Stimulated activated CD4-positive, alpha-beta T cell treated with anti-CD3 and anti-CD28 coated beads, Interleukin-15, amount 100 ng/mL, for 24 hours (primary cell): ENCODE results near the gene CACHD1.
A peak's percentile ranks its signal among the peaks of the same experiment; 100 is the strongest.
"Not testable (repeated sequence)": the region's sequence is repeated elsewhere in the genome, so short reads cannot be mapped to it uniquely, and the experiment has no call there.

Experiments
- DNase-seq: peaks from one replicate; pipeline ENCODE4 v3.0.0-alpha.2; 2020

The CACHD1 gene

DNA sequence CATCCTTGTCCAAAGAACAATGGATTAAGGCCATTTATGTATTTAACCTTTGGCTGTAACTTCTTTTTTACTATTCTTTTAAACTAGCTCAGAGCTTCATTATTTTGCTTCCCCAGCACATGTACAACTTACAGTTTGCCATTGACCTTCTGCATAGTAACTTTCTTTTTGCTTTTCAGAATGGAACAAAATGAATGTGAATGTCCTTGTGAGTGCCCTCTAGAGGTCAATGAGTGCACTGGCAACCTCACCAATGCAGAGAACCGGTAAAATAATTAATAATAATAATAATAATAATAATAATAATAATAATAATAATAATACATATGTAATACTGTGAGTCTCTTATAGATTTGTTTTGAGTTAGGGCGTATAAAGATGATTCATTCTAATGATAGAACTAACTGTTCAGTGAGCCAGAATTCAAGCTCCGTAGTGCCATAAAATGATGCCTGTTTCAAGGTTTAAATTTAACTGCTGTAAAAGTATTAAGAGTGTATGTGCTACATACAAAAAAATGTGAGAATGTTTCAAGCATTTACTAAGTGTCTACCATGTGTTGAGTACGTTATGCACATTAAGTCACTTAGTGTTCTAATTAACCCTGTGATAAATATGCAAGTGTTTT lies 205.9 kb downstream of the CACHD1 start:
- DNase-seq = no peak

DNA sequence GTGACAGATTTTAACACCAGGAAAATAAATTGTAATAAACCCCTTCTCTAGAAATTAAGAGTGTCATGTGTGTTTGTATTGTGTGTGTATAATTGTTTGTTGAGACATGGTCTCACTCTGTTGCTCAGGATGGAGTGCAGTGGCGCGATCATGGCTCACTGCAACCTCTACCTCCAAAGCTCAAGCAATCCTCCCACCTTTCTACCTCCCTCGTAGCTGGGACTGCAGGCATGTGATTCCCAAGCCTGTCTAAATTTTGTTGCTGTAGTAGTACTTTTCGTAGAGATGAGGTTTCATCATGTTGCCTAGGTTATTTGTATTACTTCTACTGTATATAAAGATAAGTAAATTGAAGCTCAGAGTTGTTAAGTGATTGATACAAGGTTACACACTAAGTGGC lies 206.5 kb downstream of the CACHD1 start:
- DNase-seq = no peak

DNA sequence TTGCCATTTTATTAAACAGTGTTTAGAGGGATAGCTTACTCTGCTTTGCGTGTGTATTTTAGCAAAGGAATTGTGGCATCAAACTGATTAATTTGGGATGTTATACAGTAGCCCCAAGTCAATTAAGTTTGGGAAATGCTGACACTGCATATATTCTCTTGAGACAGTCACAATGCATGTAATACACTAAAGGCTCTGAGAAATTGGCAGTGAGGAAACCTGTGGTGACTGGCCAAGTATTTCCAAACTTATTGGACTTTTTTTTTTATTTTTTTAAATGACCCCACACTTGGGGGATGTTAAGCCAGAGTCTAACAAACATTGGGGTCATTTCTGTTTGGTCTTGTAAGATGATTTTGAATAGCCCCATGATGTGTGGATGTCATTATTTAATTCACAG lies 207.6 kb downstream of the CACHD1 start:
- DNase-seq = no peak

DNA sequence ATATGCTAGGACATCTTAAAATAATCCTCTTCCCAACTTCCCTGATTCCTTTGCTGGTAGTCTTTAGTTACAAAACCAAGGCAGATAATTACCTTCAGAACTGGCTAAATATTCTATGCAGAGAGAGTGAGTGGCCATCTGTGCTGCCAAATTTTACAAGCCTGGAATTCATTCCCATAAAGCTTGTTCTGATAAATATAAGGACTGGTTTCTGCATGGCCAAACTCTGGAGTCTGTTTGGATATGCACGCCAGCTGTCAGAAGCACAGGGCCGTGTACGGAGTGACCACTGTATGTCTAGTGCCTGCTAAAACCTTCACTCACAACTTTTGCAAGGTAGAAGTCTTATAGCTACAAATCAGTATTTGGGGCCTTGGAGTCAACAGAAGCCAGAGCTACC lies 208.4 kb downstream of the CACHD1 start:
- no peak for DNase-seq

DNA sequence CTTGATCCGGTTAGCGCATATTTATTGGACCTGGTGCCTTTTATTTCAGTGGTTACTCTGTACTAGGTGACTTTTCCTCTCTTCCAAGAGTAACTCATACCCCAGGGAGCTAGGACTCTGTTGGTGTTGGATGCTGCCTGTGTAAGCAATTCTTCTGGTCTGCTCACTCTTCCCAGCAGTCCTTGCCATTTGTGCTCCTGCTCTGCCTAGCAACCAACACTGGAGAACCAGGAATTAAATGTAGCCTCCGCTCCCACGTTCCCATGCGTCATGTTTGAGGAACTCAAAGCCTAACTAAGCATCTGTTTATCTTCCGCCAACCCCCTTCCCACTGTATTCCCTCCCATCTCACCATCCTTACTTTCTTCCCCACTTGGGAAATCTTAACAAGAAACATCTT lies 209.2 kb downstream of the CACHD1 start:
- DNase-seq = no peak

DNA sequence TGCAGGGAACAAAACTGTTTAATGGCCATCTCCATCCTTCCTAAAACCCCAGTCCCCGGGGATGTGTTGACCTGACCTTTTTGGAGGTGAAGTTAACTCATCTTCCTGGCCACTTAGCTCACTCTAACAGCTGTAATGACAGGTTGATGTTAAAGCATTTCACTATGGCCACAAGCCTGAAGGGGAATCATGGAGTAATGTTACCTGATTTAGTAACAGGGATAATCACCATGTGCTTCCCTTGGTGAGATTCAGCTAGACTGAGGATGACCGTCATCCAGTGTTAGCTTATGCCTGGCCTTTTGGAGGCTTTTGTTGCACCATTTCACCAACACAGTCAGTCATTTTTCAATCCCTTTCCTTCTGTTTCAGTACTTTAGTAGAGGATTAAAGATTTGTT lies 210.7 kb downstream of the CACHD1 start:
- DNase-seq = no peak

DNA sequence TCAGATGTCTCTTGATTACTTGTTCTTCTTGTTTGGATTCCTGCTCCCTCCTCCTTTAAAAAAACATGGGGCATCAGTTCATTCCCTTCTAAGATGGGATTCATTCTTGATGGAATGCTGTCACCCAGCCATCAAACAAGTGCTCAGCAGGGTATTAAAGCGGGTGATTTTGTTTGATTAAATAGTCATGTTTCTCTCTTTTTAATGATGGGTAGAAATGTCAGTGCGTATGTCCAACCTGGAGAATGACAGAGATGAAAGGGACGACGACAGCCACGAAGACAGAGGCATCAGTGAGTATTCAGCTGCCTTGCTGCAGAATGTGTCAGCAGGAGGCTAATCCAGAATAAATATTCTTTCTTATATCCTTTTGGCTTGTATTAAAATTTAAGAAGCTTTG lies 211.1 kb downstream of the CACHD1 start:
- DNase-seq = no peak

DNA sequence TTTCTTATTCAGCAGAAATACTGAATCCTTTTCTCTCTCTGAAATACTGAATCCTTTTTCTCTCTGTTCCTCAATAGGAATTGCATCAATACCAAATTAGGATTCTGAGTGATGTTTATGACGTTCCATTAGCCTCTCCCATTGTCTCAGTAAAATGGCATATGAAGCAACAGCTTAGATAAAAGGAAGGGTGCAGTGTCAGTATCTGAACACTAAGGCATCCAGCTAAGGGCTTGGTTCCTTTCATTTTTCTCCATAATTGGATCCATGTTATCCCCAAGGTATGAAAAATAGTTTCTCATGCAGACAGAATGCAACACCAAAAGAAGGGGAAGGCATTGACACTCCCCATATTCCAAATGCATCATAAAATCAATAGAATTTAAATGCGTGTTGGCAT lies 213.5 kb downstream of the CACHD1 start:
- DNase-seq = no peak

DNA sequence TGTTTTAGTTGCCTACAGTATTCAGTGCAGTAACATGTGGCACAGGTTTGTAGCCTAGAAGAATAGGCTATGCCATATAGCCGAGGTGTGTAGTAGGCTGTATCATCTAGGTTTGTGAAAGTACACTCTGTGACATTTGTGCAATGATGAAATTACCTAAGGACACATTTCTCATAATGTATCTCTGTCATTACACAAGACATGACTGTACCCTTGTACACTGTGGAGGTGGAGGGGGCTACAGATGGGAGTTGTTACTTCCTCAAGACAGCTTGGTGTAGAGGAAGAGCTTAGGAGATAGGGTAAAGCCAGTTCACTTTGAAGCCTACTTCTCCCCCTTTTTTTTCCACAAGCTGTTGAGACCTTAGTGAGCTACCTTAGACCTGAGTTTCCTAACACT lies 215.3 kb downstream of the CACHD1 start:
- no peak for DNase-seq

DNA sequence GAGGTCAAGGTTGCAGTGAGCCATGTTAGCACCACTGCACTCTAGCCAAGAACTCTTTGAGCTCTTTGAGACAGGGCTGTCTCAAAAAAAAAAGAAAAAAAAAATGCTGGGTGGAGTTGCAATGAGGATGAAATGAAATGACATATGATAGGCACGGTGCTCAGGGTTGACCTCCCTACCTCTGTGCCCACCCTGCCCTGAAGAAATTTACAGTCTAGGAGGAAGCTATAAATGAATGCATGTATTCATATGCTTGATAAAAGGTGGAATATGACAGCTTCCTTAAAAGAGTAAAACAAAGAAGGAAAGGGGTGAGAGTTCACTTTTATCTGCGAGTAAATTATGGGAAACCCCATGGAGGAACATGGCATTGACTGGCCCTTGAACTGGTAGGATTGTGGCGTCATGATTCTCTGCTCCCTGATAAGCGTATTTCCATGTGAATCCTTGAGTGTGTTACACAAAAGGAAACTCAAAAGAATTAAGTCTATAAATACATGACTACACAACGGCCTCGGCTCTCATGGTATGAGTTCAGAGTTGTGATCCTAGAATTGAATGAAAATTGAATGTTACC lies 215.9 kb downstream of the CACHD1 start:
- DNase-seq = no peak

DNA sequence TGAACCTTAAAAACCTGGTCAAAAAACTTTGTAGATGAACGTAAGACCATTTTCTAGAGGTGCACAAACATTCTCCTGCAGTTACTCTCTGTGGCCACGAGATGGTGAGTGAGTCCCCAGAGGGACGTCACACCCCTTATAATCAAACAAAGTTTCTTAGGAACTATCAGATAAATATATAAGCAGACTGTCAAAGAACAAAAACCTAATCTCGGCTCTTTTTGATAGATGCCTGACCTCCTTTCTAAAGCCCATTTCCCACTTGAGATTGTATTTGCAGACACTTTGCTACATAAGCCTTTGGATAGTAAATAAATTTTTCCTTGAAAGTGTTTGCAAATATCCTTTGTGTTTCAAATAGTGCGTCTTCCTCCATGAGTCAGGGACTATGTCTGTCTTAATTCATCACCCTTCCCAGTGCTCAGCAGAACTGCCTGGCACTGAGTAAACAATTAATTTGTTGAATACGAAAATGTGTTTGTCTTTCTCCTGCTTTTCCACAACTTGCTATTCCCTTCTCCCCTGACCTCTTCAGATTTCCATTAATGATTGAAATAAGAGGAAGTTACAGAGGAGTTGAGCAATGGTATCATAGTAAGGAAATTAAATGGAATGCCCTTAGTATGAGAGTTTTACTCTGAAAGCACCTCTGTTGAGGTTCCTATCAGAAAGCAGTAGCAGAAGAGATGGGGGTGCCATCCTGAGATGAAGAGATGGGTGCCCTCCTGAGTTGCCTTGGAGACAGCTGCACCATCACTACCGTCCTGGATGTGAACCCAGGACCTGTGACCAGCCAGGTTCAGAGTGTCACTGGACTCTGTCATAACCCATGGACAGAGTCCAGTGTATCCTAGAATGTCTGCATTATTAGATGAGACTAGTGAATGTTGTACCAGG lies 217.1 kb downstream of the CACHD1 start:
- DNase-seq = peak; percentile 24

DNA sequence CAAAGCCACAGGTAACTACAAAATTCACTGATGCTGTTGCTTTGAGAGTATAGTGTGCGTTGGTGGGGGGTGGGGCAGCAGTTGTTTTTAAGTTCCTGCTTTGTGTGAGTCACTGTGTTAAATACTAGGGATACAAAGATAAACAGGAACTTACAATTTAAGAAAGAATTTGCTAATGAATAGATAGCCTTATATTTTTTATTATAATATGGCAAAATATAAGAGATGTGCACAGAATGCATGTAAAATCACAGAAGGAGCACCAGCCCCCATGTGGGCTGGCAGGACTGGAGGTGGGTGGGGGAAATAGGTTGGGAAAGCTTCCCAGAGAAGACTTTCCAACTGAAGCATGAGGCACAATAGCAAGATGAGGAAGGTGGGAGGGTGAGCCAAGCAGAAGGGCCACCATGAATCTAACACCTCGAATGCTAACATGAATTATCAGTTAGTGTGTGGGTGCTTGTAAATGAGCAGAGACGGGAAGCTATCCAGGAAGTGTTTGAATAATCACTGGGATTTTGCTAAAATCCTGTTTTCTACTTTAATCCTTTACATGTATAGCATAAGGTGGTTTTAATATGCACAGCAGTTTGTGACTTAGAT lies 217.9 kb downstream of the CACHD1 start:
- no peak for DNase-seq

DNA sequence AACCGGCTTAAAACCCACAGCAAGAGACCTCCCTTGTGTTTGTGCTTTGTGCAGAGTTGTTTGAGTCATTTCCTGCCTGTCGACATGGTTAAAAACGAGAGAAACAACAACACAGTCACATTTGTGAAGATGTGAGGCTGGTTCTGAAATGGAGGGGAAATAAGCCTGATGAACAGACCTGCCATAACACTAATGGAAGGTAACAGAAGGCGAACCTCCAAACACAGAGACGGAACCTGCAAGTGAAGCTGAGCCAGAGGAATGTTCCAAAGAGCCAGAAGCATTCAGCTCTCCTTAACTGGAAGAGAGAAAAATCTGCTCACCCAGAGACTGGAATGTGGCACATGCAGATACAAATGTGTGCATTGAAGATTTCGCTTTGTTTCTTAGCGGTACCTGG lies 221.7 kb downstream of the CACHD1 start:
- DNase-seq = no peak

DNA sequence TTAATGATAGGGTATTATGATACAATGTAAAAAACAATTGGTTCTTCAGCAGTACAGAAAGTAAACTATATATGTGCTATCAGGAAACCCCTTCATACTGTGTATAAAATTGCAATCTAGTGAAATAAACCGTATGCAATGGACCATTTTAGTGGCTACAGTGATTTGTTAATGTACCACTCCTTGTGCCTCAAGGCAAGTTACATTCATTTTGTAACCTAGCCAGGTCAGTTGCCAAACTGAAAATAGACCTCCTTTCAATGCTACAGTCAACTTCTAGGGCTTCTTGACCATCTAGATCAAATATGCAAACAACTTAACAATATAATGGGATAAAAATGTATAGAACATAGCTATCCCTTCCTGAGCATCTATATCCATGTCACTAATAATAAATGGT lies 223.0 kb downstream of the CACHD1 start:
- no peak for DNase-seq

DNA sequence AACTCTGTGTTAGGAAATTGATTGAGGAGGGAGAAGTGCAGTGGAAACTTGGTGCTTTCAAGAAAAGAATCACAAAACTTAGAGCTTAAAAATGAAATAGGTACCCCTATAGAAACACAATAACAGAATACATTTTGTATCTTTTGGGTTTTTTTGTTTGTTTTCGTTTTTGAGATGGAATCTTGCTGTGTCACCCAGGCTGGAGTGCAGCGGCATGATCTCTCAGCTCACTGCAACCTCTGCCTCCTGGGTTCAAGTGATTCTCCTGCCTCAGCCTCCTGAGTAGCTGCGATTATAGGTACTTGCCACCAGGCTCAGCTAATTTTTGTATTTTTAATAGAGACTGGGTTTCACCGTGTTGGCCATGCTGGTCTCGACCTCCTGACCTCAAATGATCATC lies 223.5 kb downstream of the CACHD1 start:
- no peak for DNase-seq

DNA sequence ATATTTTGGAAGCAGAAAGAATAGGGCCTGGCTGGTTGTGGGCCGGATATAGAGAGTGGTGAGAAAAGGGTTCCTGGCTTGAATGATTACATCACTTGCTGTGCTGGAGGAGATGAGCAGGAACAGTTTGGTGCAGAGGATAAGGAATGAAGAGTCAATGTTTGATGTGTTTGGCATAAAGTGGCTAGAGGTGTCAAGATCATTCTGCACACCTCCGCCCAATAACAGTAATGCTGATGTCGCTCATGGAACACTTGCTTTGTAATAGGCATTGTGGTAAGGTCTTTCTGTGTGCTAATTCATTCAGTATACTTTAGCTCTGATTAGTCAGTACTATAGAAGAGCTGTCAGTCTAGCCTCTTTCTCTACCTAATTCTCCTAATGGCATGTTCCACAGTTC lies 226.9 kb downstream of the CACHD1 start:
- no peak for DNase-seq

DNA sequence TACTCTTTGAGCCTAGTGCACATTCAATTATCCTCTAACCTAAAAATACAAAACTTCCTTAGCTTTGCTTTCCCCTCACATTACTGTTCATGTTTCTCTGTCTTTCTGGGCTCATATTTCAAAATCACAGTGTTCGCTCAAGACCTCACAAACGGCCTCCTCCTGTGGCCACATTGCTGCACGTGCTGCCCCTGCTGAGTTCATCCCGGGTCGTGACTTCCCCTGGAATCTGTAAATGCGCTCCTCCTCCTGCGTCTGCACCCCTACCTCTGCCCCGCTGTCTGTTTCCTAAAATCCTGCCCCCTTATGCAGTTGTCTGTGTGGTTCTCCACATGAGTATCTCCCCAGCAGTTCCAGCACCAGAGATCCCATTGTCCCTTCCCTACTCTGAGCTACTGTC lies 229.4 kb downstream of the CACHD1 start:
- no peak for DNase-seq

DNA sequence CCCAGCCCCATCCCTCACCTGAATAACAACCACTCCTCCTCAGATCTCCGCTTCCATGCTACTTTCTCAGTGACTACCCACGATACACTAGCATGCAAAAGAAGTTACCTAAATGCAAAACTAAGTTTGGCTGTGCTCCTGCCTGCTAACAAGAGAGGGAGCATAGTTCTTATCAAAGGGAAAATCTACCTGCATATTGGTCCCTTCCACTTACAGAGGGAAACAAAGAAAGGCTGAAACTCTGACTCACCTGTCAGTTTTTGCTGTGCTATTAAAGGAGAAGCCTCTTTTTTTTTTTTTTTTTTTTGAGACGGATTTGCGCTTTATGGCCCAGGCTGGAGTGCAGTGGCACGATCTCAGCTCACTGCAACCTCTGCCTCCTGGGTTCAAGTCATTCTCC lies 231.1 kb downstream of the CACHD1 start:
- no peak for DNase-seq

DNA sequence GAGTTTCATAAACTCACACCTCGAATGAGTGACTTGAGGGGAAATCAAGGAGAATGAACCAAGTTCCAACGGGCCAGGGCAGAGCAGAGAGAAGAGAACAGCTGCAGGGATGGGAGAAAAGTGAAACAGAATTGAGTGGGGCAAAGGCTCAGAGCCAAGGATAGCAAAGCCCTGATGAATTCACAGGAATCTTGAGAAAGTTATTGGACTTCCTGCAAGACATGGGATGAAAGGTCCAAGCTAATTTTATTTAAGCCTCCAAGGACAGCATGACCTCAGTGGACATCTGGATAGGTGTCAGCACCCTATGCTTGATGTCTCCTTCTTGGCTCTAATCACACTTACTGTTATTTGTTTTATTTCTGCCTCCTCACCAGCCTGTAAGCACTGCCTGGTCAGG lies 232.0 kb downstream of the CACHD1 start:
- no peak for DNase-seq

DNA sequence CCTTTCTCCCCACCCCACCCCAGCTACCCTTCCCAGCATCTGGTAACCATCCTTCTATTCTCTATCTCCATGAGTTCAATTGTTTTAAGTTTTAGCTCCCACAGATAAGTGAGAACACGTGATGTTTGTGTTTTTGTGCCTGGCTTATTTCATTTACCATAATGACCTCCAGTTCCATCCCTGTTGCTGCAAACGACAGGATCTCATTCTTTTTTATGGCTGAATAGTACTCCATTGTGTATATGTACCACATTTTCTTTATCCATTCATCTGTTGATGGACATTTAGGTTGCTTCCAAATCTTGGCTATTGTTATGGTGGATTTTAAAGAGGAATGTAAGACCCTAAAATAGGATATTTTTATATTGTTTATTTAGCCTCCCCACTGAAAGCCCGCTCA lies 232.7 kb downstream of the CACHD1 start:
- DNase-seq = not testable (repeated sequence)

DNA sequence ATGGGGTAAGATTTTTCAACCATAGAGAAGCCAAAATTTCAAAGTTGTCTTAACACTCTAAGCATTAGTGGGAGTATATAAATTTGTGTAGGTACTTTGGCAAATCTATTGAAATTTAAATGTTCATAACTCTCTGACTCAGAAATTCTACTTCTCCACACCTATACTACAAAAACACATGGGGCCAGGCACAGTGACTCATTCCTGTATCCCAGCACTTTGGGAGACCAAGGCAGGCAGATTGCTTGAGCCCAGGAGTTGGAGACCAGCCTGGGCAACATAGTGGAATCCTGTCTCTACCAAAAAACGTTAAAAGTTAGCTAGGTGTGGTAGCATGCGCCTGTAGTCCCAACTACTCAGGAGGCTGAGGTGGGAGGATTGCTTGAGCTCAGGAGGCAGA lies 233.7 kb downstream of the CACHD1 start:
- DNase-seq = no peak

DNA sequence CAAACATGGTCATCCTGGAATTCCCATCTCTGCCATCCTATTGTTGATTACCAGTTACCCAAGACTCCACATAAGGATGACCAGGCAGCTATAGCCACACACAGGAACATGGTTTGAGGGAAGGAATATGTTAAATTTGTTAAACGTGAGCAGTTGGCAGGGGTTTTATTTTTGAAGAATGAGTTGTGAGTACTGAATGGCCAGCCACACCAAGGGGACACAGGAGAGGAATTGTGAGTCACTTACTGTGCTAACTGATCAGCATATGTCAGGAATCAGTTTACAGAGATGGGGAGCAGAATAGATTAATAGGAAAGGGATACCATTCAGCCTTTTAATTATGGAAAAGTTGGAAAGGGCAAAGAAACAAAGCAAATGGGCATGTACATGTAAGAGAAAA lies 235.7 kb downstream of the CACHD1 start:
- DNase-seq = no peak

DNA sequence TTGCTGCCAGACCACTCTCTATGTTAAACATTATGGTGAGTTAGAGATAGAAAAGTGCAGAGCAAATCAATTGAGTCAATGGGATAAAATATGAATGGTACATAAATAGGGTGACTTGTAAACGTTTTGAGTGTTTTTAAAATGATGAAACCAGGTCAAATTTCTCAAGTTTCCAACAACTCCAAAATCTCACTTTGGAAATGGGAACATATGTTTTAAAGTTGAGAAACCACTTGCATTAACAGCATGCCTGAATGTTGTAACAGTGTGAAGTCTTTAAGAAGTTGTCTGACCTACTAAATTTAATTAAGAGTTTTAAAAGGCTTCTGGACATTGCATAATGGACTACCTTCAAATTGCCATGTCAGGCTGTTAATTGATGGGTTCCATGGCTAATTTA lies 241.3 kb downstream of the CACHD1 start:
- no peak for DNase-seq

DNA sequence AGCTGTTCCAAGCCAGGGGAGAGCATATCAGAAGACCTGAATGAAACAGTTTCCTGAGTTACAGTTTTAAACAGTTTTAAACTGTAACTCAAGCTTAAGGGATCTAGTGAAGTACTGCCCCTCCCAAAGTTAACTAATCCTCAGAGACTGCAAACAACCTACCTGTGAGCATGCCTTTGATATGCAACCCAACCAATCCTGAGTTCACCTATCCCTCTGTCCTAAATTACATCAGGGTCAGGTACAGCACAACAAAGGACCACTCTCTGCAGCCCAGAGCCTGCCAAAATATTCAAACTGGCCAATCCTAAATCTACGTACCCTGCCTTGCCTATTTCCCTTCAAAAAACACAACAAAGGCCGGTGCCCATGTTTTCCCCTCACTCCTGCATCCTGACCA lies 242.1 kb downstream of the CACHD1 start:
- DNase-seq = no peak
